IgD-negative memory B cell (primary cell): ENCODE data around the gene APH1A. TPM values are rescaled to one million over a fixed set of nuclear protein-coding genes. Genes with fewer than 3 reads are reported as not detected.
"Not testable (repeated sequence)": the region's sequence is repeated elsewhere in the genome, so short reads cannot be mapped to it uniquely, and the experiment has no call there.

Experiments used
- H3K27ac Mint-ChIP-seq, 3 donors: one replicate each; pipeline ENCODE4 v1.8.0; 2020 to 2022; ENCODE audit warnings: mild to moderate bottlenecking in 3 of 3, mixed read lengths in 3 of 3, moderate library complexity in 1 of 3
- H3K27me3 Mint-ChIP-seq: one replicate; pipeline ENCODE4 v1.8.0; 2021; ENCODE audit warnings: mixed read lengths
- H3K36me3 Mint-ChIP-seq: one replicate; pipeline ENCODE4 v1.8.0; 2020; ENCODE audit warnings: mild to moderate bottlenecking, mixed read lengths
- H3K4me1 Mint-ChIP-seq, 3 donors: one replicate each; pipeline ENCODE4 v1.8.0; 2020 to 2022; ENCODE audit warnings: mixed read lengths in 3 of 3, mild to moderate bottlenecking in 1 of 3
- H3K4me3 Mint-ChIP-seq, 4 donors: one replicate each; pipeline ENCODE4 v1.8.0; 2020 to 2022; ENCODE audit warnings: mild to moderate bottlenecking in 4 of 4, mixed read lengths in 4 of 4, moderate library complexity in 3 of 4
- H3K9me3 Mint-ChIP-seq, 3 donors: one replicate each; pipeline ENCODE4 v1.8.0; 2020 to 2021; ENCODE audit warnings: mixed read lengths in 3 of 3, mild to moderate bottlenecking in 1 of 3
- polyA plus RNA-seq: library from polyadenylated mRNA; unstranded; fragments of 300-500 nt; fragmentation: Illumina TruSeq; gene quantifications from one replicate; pipeline ENCODE4 v1.2.3, GENCODE V29; 2021

The APH1A gene
- polyA plus RNA-seq, 1 donor from 2014 or later: 78.4 TPM

DNA sequence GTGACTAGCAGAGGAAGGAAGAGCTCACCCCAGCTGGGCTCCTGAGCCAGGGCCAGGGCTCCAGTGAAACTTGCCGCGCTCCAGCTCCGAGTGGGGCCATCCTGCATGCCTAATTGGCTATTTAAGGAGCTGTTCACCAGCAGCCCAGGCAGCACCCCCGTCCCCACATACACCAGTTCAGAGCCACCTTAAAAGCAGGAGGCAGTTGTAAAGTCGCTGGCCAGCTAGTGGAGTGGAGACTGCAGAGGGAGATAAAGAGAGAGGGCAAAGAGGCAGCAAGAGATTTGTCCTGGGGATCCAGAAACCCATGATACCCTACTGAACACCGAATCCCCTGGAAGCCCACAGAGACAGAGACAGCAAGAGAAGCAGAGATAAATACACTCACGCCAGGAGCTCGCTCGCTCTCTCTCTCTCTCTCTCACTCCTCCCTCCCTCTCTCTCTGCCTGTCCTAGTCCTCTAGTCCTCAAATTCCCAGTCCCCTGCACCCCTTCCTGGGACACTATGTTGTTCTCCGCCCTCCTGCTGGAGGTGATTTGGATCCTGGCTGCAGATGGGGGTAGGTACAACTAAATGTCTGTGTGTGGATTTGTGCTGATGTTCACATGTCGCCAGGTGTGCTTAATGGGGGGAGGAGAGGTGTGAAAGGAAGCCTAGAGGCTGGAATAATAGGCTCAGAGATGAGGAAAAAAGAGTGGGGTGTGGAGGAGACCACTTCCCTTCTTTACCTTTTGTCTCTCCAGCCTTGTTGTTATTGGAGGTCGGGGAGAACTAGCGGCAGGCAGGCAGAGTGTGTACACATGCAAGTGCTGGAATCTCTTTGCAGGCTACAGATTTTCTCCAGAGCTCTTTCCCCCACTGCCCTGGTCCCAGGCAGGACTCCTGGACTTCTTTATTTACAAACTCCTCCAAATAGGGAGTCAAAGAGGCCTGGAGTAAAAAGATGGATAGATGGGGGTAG lies 10.9 kb downstream of the APH1A start, which contains the start of gene CA14:
CA14 (plus strand) TSS at position 151 of the 962 bp plus-strand sequence; CDS start at position 506, 355 bp downstream.
- H3K4me1 Mint-ChIP-seq: peaks cover 10 to 15% (median 10%) of the 10 kb centered on the region in 3 donors
- H3K27ac Mint-ChIP-seq: peak within 1 kb of the TSS in 1 of 3 donors; percentile 23
- no peaks in the 10 kb centered on the region for H3K9me3 Mint-ChIP-seq
- peaks cover 6% of the 10 kb centered on the region for H3K36me3 Mint-ChIP-seq
- H3K27me3 Mint-ChIP-seq: peaks cover 36% of the 10 kb centered on the region
- peak within 1 kb of the TSS in 1 of 4 donors; percentile 31 for H3K4me3 Mint-ChIP-seq

DNA sequence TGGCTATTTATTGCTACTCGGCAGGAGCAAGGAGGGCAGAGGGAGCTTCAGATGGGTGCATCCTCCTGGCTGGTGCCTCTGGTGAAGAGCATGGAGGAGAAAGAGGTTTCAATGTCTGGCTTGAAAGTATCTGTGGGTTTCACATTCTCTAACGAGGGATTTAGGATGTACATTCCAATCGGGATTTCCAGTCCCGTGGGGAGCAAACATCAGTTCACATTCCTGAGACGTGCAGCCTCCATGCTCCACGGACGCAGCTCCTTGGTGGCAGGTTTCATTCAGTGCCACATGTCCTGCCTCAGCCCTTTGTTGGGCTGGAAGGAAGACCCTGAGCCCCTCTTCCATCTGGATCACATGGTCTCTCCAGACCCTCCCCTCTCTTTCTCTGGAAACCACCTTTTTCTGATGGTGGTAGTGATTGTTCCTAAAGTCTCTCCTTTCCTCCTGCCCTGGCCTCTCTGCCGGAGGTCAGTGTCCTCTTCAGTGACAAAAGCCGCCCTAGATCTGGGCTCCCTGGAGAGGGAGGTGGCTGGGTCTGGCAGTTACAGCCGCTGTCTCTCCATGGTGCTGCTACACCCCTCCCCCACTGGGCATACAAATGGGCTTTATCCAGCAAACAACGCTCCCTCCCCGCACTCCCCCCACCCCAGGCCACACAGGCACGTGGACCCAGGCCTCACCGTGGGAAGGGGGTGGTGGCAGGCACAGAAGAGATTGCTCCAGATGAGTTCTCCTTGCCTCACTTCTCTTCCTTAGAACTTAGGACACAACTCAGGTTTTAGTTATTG lies 12.1 kb downstream of the APH1A start:
- no peak overlapping the region for H3K27ac Mint-ChIP-seq
- H3K4me1 Mint-ChIP-seq: peaks cover 7 to 11% (median 9%) of the 10 kb centered on the region in 3 donors
- peaks cover 6% of the 10 kb centered on the region for H3K36me3 Mint-ChIP-seq
- H3K4me3 Mint-ChIP-seq: peak overlapping the region in 2 of 4 donors; percentile 13 to 31
- peaks cover 38% of the 10 kb centered on the region for H3K27me3 Mint-ChIP-seq
- H3K9me3 Mint-ChIP-seq: no peaks in the 10 kb centered on the region

- peaks cover 6% of the 10 kb centered on the region for H3K36me3 Mint-ChIP-seq
- H3K27ac Mint-ChIP-seq: peak overlapping the region in 1 of 3 donors; percentile 32
- H3K27me3 Mint-ChIP-seq: peaks cover 38% of the 10 kb centered on the region
- no peaks in the 10 kb centered on the region for H3K9me3 Mint-ChIP-seq
- H3K4me3 Mint-ChIP-seq: peak overlapping the region in 3 of 4 donors; percentile 10 to 72 (median 13)
- H3K4me1 Mint-ChIP-seq: peaks cover 7 to 11% (median 8%) of the 10 kb centered on the region in 3 donors
Measured at GRCh38 chr1:150256198-150256553, 12.6 kb downstream of the APH1A start.

GRCh38 chr1:150249936-150250335 lies 18.9 kb downstream of the APH1A start:
- no peak overlapping the region for H3K4me3 Mint-ChIP-seq

GRCh38 chr1:150243003-150243402 lies 25.8 kb downstream of the APH1A start:
- H3K4me1 Mint-ChIP-seq: peaks cover 0 to 2% (median 0%) of the 10 kb centered on the region in 3 donors
- H3K36me3 Mint-ChIP-seq: no peaks in the 10 kb centered on the region
- H3K27me3 Mint-ChIP-seq: no peaks in the 10 kb centered on the region
- no peak overlapping the region for H3K27ac Mint-ChIP-seq
- peaks cover 0 to 3% (median 0%) of the 10 kb centered on the region in 3 donors for H3K9me3 Mint-ChIP-seq
- H3K4me3 Mint-ChIP-seq: no peak overlapping the region

More at GRCh38 chr1:150249936-150250335, 18.9 kb downstream of the APH1A start:
- H3K27ac Mint-ChIP-seq: no peak overlapping the region
- H3K4me1 Mint-ChIP-seq: no peaks in the 10 kb centered on the region
- peaks cover 1% of the 10 kb centered on the region for H3K27me3 Mint-ChIP-seq
- peaks cover 4% of the 10 kb centered on the region for H3K36me3 Mint-ChIP-seq
- no peaks in the 10 kb centered on the region for H3K9me3 Mint-ChIP-seq

GRCh38 chr1:150237746-150238145 lies 31.1 kb downstream of the APH1A start:
- peaks cover 10 to 14% (median 14%) of the 10 kb centered on the region in 3 donors for H3K4me1 Mint-ChIP-seq
- H3K4me3 Mint-ChIP-seq: peak overlapping the region in 3 of 4 donors; percentile 4 to 52 (median 7)
- no peak overlapping the region for H3K27ac Mint-ChIP-seq
- no peaks in the 10 kb centered on the region for H3K27me3 Mint-ChIP-seq
- peaks cover 0 to under 1% (median 0%) of the 10 kb centered on the region in 3 donors for H3K9me3 Mint-ChIP-seq
- no peaks in the 10 kb centered on the region for H3K36me3 Mint-ChIP-seq

DNA sequence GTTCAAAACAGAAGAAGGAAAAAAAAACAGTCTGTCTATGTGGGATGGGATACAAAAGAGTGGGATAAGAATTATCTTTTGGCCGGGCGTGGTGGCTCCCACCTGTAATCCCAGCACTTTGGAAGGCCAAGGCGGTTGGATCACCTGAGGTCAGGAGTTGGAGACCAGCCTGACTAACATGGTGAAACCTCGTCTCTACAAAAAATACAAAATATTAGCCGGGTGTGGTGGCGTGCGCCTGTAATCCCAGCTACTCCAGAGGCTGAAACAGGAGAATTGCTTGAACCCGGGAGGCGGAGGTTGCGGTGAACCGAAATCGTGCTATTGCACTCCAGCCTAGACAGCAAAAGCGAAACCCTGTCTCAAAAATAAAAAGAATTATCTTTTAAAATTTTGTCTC lies 31.6 kb downstream of the APH1A start:
- not testable (repeated sequence) for H3K36me3 Mint-ChIP-seq, H3K9me3 Mint-ChIP-seq, H3K27me3 Mint-ChIP-seq, H3K27ac Mint-ChIP-seq
- peaks cover 12 to 14% (median 14%) of the 10 kb centered on the region in 3 donors for H3K4me1 Mint-ChIP-seq
- peak overlapping the region in 2 of 4 donors; percentile 49 to 56 for H3K4me3 Mint-ChIP-seq

- no peaks in the 10 kb centered on the region for H3K36me3 Mint-ChIP-seq
- H3K4me1 Mint-ChIP-seq: peaks cover 12 to 14% (median 14%) of the 10 kb centered on the region in 3 donors
- H3K9me3 Mint-ChIP-seq: no peaks in the 10 kb centered on the region
- no peak overlapping the region for H3K27ac Mint-ChIP-seq
- peak overlapping the region in 2 of 4 donors; percentile 49 to 56 for H3K4me3 Mint-ChIP-seq
- H3K27me3 Mint-ChIP-seq: no peaks in the 10 kb centered on the region
Measured at GRCh38 chr1:150236614-150237100, 32.2 kb downstream of the APH1A start.

DNA sequence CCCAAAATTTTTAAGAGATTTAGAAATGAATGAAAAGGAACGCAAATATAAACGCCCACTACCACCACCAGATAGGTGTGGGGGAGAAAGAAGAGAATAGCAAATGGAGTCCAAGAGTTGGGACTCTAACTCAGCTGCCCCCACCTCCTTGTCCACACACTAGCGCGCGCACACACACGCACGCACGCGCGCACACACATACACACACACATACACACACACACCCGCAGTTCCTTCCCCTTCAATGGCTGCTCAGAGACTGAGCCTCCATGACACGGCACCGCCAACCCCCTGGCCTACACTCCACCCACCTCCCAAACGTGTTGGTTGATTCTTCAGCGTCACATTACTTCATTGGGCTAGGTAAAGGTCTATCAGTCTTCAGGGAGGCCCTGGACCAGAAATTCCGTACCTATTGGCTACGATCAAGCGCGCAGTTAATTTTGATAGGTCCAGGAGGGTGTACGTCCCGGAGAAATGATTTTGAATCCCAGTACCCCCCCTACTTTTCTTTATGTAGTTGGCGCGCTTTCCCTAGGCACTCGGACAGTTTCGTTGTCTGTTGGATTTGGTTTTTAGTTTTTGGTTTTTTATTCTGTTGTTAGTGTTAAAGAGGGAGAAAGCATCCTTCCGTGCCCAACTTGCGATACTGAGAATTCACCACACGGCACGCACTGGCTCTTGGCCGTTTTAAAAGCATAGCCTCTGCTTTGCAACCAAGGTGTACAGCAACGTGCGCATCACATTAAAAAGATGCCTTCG lies 32.8 kb downstream of the APH1A start, which contains the start of gene ANP32E:
ANP32E (minus strand) TSS at position 261 of the 762 bp plus-strand sequence. CDS start 326 bp downstream, outside the sequence.
- no peaks in the 10 kb centered on the region for H3K27me3 Mint-ChIP-seq

GRCh38 chr1:150235294-150235851 lies 33.4 kb downstream of the APH1A start:
- no peaks in the 10 kb centered on the region for H3K9me3 Mint-ChIP-seq
- H3K36me3 Mint-ChIP-seq: no peaks in the 10 kb centered on the region

More for the DNA sequence above, 32.8 kb downstream of the APH1A start, which contains the start of gene ANP32E:
- H3K27ac Mint-ChIP-seq: peak within 1 kb of the TSS in 2 of 3 donors; percentile 92 to 97
- H3K9me3 Mint-ChIP-seq: no peaks in the 10 kb centered on the region
- H3K4me3 Mint-ChIP-seq: peak within 1 kb of the TSS in 3 of 4 donors; percentile 56 to 98 (median 96)
- peaks cover 12 to 14% (median 14%) of the 10 kb centered on the region in 3 donors for H3K4me1 Mint-ChIP-seq
- no peaks in the 10 kb centered on the region for H3K36me3 Mint-ChIP-seq

GRCh38 chr1:150234566-150235293 lies 34.1 kb downstream of the APH1A start:
- Mint-ChIP-seq H3K4me3 (peak overlapping the region in 2 of 4 donors; percentile 96 to 98), H3K9me3 (no peaks in the 10 kb centered on the region), H3K36me3 (no peaks in the 10 kb centered on the region), H3K4me1 (peaks cover 12 to 14% (median 14%) of the 10 kb centered on the region in 3 donors), H3K27me3 (no peaks in the 10 kb centered on the region), H3K27ac (peak overlapping the region in 2 of 3 donors; percentile 92 to 97)

More at GRCh38 chr1:150235294-150235851, 33.4 kb downstream of the APH1A start:
- H3K27ac Mint-ChIP-seq: peak overlapping the region in 1 of 3 donors; percentile 97
- H3K4me3 Mint-ChIP-seq: no peak overlapping the region
- H3K27me3 Mint-ChIP-seq: no peaks in the 10 kb centered on the region
- H3K4me1 Mint-ChIP-seq: peaks cover 12 to 14% (median 14%) of the 10 kb centered on the region in 3 donors

DNA sequence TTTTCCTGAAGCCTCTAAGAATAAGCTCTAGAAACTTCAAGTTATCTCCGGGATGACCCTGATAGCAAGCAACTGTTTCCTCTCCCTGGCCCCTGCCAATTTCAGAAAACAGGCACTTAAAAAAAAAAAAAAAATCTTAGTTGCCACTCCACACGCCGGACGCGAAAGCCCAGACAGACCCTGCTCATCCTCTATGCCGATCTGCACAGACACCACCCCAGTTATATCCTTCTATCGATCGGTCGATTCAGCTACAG lies 34.6 kb downstream of the APH1A start:
- no peaks in the 10 kb centered on the region for H3K9me3 Mint-ChIP-seq
- H3K27me3 Mint-ChIP-seq: no peaks in the 10 kb centered on the region
- H3K27ac Mint-ChIP-seq: peak overlapping the region in 2 of 3 donors; percentile 92 to 97
- peak overlapping the region in 2 of 4 donors; percentile 96 to 98 for H3K4me3 Mint-ChIP-seq
- no peaks in the 10 kb centered on the region for H3K36me3 Mint-ChIP-seq
- H3K4me1 Mint-ChIP-seq: peaks cover 12 to 14% (median 14%) of the 10 kb centered on the region in 3 donors
